GM12892 (cell line): ENCODE data around the gene GSDMA.

Source experiments
- POLR2A ChIP-seq: IDR thresholded peaks from 2 replicates; pipeline ENCODE4 v1.6.1; 2011; ENCODE audit warnings: low read depth, low read length, control low read depth
- POLR2AphosphoS5 ChIP-seq: IDR thresholded peaks from 2 replicates; pipeline ENCODE4 v1.6.1; 2011; ENCODE audit warnings: low read depth, low read length, control low read depth
- TAF1 ChIP-seq: IDR thresholded peaks from 2 replicates; pipeline ENCODE4 v1.6.1; 2011; ENCODE audit warnings: low read depth, mild to moderate bottlenecking, control low read depth, low read length, borderline replicate concordance

GRCh38 chr17:39919087-39919683, 43.6 kb upstream of the GSDMA start:
- TF ChIP-seq POLR2AphosphoS5 (no peak), POLR2A (no peak), TAF1 (no peak)
